GM19467 (cell line): ENCODE measurements around the gene PCDHA4.

Experiments used
- ATAC-seq: cut with Tn5 transposase; IDR thresholded peaks from one replicate; pipeline ENCODE4 v1.9.1; 2021; ENCODE audit warnings: mild to moderate bottlenecking, moderate library complexity; ENCODE audit not compliant: unreplicated experiment

Gene PCDHA4

GRCh38 chr5:140855772-140856674, 49.2 kb downstream of the PCDHA4 start, which contains the start of gene PCDHA10:
Gene PCDHA10 (plus strand): TSS chr5:140855897. CDS start chr5:140856049, 152 bp downstream.
- no peak for ATAC-seq

- no peak for ATAC-seq
Observed at GRCh38 chr5:140857177-140857986, 50.5 kb downstream of the PCDHA4 start.

DNA sequence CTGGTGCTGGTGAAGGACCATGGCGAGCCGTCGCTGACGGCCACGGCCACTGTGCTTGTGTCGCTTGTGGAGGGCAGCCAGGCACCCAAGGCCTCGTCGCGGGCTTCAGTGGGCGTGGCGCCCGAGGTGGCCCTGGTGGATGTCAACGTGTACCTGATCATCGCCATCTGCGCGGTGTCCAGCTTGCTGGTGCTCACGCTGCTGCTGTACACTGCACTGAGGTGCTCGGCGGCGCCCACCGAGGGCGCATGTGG, 51.0 kb downstream of the PCDHA4 start:
- no peak for ATAC-seq

DNA sequence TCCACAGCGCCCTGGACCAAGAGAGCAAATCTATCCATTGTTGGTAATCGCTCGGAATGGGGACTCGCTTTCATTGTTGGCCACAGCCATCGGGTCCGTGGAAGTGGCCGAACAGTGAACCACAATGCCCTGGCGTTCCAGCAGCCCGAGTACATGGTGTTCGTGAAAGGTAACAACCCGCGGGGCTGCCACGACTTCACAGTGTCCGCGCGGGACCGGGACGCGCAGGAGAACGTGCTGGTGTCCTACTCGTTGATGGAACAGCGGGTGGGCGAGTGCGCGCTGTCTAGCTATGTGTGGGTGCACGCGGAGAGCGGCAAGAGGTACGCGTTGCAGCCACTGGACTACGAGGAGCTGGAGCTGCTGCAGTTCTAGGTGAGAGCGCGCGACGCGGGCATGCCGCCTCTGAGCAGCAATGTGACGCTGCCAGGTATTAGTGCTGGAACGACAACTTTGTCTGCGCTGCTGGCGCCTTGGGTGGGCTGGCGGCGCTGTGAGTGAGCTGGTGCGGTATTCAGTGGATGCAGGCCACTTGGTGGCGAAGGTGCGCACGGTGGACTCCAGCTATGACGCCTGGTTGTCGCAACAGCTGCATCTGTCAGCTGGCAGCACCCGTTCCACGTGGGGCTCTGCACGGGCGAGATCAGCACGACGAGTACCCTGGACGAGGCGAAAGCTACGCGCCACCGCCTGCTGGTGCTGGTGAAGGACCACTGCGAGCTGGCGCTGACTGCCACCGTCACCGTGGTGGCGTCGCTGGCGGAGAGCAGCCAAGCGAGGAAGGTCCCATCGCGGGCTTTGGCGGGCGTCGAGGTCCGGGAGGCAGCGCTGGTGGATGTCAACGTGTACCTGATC, 55.8 kb downstream of the PCDHA4 start:
- no peak for ATAC-seq
